HFF-Myc (cell line): Measurements from ENCODE around the gene RHBDL3.

Experiments used
- DNase-seq: peaks from one replicate; pipeline ENCODE4 v3.0.0-alpha.2; 2011; ENCODE audit warnings: low read depth; ENCODE audit errors: extremely low read depth
- H3K4me3 ChIP-seq: replicated peaks from 2 replicates; pipeline ENCODE4 v1.5.1; 2011; ENCODE audit warnings: low read depth, mild to moderate bottlenecking, control low read depth, low read length
- CTCF ChIP-seq: IDR thresholded peaks from 2 replicates; pipeline ENCODE4 v1.5.1; 2012; ENCODE audit warnings: mild to moderate bottlenecking, low read depth, low read length, control low read depth; ENCODE audit errors: missing control alignments

Gene RHBDL3

DNA sequence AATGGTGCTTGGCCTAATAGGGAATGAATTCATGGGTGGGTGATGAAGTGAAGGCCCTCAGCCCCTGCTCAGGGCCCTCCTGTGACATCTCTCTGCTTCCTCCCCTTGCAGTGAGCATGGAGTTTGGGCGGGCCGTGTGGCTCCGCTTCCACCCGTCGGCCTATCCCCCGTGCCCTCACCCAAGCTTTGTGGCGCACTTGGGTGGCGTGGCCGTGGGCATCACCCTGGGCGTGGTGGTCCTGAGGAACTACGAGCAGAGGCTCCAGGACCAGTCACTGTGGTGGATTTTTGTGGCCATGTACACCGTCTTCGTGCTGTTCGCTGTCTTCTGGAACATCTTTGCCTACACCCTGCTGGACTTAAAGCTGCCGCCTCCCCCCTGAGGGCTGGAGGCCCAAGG, 55.2 kb downstream of the RHBDL3 start:
- H3K4me3 ChIP-seq: no peak overlapping the region
- no peak for TF ChIP-seq CTCF
- no peak for DNase-seq

DNA sequence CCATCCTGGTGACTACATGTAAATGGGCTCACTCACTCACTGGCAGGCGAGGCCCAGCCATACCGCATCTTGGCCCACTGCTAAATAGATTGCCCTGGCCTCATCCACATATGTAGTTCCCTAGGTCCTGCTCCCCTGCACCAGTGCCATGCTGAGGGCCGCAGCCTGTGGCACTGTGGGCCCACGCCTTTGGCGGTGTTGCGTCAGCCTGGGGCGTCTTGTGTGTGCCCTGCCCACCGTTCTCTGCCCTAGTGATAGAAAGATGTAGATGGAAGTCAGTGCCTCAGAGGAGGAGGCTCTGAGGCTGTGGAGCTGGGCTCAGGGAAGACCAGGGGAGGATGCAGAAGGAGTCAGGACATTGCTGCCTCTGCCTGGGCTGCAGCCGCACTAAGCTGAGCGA, 57.4 kb downstream of the RHBDL3 start:
- no peak for TF ChIP-seq CTCF
- DNase-seq: no peak
- no peak overlapping the region for H3K4me3 ChIP-seq

GRCh38 chr17:32323811-32324491, 58.3 kb downstream of the RHBDL3 start:
- no peak for TF ChIP-seq CTCF
- no peak for DNase-seq
- no peak overlapping the region for H3K4me3 ChIP-seq

GRCh38 chr17:32327911-32328310, 62.3 kb downstream of the RHBDL3 start:
- TF ChIP-seq CTCF: no peak
- DNase-seq: no peak
- no peak overlapping the region for H3K4me3 ChIP-seq

- TF ChIP-seq CTCF: no peak
- no peak for DNase-seq
- H3K4me3 ChIP-seq: no peak overlapping the region
Observed at GRCh38 chr17:32330147-32330546, 64.5 kb downstream of the RHBDL3 start.

- TF ChIP-seq CTCF: no peak
- H3K4me3 ChIP-seq: no peak overlapping the region
- no peak for DNase-seq
Observed at GRCh38 chr17:32331243-32332040, 65.8 kb downstream of the RHBDL3 start.
